GM18868 (cell line): ENCODE data around the gene DDX5.

Experiments used
- ATAC-seq: cut with Tn5 transposase; IDR thresholded peaks from one replicate; pipeline ENCODE4 v1.9.1; 2021; ENCODE audit warnings: mild to moderate bottlenecking, moderate library complexity; ENCODE audit not compliant: unreplicated experiment

The DDX5 gene

DNA sequence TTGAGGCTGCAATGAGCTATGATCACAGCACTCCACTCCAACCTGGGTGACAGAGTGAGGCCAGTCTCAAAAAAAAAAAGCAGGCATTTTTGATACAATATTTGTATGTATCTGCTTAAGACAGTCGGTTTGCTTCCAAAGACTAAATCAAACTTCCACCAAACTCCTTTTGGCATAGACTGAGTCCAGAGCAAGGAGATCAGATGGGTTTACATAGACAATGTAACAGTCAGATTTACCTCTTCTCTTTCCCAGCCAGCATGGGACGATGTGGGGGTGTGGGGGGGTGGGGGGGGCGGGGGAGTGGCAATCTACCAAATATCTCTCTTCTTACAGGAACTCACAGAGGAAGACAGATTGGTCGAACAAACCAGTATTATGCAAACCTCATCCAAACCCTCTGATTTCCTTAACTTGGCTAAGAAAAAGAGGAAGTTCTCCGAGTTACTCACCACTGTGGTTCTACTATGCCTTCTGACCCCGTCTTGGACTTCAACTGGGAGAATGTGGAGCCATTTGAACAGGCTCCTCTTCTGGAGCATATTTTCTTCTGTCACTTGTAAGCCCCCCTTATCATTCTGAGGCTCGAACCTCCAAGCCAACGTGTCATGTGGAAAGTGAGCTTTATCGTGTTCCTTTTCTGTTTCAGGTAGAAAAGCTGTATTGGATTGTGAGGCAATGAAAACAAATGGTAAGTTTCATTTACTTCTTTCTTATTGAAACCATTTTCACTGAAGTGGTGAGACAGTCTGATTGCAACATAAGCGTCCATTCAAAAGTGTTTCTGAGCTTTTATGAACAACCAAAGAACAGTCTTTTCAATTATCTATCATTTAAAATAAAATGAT lies 57.2 kb downstream of the DDX5 start, which contains the start of gene MILR1:
Gene MILR1, plus strand, starts transcription at position 451 of the 848 bp plus-strand sequence. Its CDS starts 54 bp downstream, at position 505.
- peak; percentile 70 for ATAC-seq
